ENCODE data around the gene TSHZ1. TPM values are rescaled to one million over a fixed set of nuclear protein-coding genes. Genes with fewer than 3 reads are reported as not detected.

TSHZ1 gene
- total RNA-seq, 2 experiments from 2014 or later: 13.8 to 14.3 TPM

Other genes with a start within 250 kb of the TSHZ1 start
- 10 to 100 TPM; 28.4 to 33.0 TPM for gene PTGR3, start 1.7 kb upstream of the TSHZ1 start, total RNA-seq
- not detected for gene SMIM21, start 216.9 kb downstream of the TSHZ1 start, total RNA-seq